ENCODE results near the gene HIKESHI. TPM values are rescaled to one million over a fixed set of nuclear protein-coding genes. Genes with fewer than 3 reads are reported as not detected.

Gene HIKESHI
- total RNA-seq, 2 donors from 2014 or later = 67.5 to 76.3 TPM

DNA sequence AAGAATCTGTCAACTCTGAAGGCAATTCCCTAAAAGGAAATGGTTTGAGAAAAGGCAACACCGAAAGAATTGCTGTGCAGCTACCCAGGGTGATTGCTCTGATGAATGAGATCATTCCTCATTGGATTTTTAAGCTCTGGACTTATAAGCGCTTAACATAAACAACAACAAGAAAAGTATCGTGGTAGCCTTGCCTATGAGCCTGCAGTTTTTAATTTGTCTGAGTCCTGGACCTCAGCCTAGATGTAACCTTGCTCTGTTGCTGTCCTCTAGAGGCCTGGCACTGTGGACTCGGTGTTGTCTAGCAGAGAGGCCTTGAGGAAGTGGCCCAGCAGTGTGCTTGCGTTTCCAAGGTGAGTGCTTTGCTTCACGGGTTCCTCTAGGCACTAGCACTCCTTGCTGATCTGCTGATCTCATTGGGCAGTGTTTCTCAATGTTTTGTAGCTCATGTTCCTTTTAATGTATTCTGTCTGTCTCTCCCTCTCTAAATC, 93.1 kb downstream of the HIKESHI start:
- TF ChIP-seq, protein P1, sequence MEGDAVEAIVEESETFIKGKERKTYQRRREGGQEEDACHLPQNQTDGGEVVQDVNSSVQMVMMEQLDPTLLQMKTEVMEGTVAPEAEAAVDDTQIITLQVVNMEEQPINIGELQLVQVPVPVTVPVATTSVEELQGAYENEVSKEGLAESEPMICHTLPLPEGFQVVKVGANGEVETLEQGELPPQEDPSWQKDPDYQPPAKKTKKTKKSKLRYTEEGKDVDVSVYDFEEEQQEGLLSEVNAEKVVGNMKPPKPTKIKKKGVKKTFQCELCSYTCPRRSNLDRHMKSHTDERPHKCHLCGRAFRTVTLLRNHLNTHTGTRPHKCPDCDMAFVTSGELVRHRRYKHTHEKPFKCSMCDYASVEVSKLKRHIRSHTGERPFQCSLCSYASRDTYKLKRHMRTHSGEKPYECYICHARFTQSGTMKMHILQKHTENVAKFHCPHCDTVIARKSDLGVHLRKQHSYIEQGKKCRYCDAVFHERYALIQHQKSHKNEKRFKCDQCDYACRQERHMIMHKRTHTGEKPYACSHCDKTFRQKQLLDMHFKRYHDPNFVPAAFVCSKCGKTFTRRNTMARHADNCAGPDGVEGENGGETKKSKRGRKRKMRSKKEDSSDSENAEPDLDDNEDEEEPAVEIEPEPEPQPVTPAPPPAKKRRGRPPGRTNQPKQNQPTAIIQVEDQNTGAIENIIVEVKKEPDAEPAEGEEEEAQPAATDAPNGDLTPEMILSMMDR (conservative IDR thresholded peaks at IDR 0.05) = no peak
- peaks cover 11% of the 10 kb centered on the region for H3K4me1 Mint-ChIP-seq
- Histone ChIP-seq H3K4me1 (ENCODE audit: control insufficient read depth, insufficient read depth, low read length) (peaks cover 6% of the 10 kb centered on the region), H3K9me3 (ENCODE audit: control insufficient read depth, low read length) (peaks cover 4% of the 10 kb centered on the region), H3K9ac (ENCODE audit: extremely low read depth, low read length, poor library complexity, severe bottlenecking) (no peak overlapping the region), H3K36me3 (ENCODE audit: control insufficient read depth, insufficient read depth, low read length) (no peaks in the 10 kb centered on the region), H3K27me3 (ENCODE audit: control insufficient read depth, insufficient read depth, low read length, poor library complexity, severe bottlenecking) (peaks cover 12% of the 10 kb centered on the region), H3K27ac (ENCODE audit: low read depth, low read length) (no peak overlapping the region), H3K4me3 (ENCODE audit: low read length) (no peak overlapping the region)
- no peaks in the 10 kb centered on the region for H3K27me3 Mint-ChIP-seq (ENCODE audit: insufficient read depth)
- no peaks in the 10 kb centered on the region for H3K9me3 Mint-ChIP-seq
- DNase-seq = peak; percentile 73
- 73% methylated on average over 5 to 6 of the region's 6 CpGs for WGBS, 2 experiments (ENCODE audit: insufficient coverage in 1 of 2, insufficient read length in 1 of 2)
- no peak overlapping the region for H3K4me3 Mint-ChIP-seq
- H3K36me3 Mint-ChIP-seq (ENCODE audit: low read depth) = peaks cover 3% of the 10 kb centered on the region
- peak overlapping the region; percentile 9 for H3K27ac Mint-ChIP-seq

Other genes starting within 250 kb of the HIKESHI start
- 100 to 1,000 TPM; 120 to 129 TPM for gene PICALM, start 233.2 kb upstream of the HIKESHI start, total RNA-seq
- 10 to 100 TPM; 29.2 to 39.2 TPM for gene EED, start 57.5 kb upstream of the HIKESHI start, total RNA-seq
- 10 to 100 TPM; 33.3 to 34.0 TPM for gene CCDC81, start 72.6 kb downstream of the HIKESHI start, total RNA-seq

Data from endodermal cell (in vitro differentiated cells).